ENCODE results near the gene HES4.
A peak's percentile ranks its signal among the peaks of the same experiment; 100 is the strongest.

Gene HES4, protein sequence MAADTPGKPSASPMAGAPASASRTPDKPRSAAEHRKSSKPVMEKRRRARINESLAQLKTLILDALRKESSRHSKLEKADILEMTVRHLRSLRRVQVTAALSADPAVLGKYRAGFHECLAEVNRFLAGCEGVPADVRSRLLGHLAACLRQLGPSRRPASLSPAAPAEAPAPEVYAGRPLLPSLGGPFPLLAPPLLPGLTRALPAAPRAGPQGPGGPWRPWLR

GRCh38 chr1:999725-1000356, at the start of gene HES4:
TSS of gene HES4 (minus strand) at chr1:1000097. CDS start at chr1:999973, 124 bp downstream.
- peak; percentile 97 for DNase-seq

GRCh38 chr1:1048765-1049164, 48.9 kb upstream of the HES4 start:
- DNase-seq: no peak

DNA sequence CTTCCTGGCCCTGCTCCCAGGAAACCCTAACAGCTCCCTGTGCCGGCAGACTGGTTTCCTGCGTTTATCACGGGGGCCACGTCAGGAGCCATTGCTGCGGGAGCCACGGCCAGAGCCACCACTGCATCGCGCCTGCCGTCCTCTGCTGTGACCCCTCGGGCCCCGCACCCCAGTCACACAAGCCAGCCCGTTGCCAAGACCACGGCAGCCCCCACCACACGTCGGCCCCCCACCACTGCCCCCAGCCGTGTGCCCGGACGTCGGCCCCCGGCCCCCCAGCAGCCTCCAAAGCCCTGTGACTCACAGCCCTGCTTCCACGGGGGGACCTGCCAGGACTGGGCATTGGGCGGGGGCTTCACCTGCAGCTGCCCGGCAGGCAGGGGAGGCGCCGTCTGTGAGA, 48.1 kb upstream of the HES4 start:
- DNase-seq: no peak

- DNase-seq: no peak
These were observed 47.5 kb upstream of the HES4 start for GRCh38 chr1:1047407-1047806.

DNA sequence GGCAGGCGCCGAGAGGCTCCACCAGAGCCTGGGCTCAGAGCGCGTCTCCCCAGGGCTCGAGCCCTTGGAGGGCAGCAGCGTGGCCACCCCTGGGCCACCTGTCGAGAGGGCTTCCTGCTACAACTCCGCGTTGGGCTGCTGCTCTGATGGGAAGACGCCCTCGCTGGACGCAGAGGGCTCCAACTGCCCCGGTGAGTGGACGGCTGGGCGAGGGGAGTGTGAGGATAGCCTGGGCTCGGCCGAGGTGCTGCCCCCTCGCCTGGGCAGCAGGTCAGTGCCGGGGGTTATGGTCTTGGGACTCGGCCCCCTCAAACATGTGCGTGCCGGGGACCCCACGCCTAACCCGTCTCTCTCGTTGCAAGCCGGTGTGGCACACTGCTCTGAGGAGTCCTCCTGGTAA, 46.9 kb upstream of the HES4 start:
- no peak for DNase-seq

DNA sequence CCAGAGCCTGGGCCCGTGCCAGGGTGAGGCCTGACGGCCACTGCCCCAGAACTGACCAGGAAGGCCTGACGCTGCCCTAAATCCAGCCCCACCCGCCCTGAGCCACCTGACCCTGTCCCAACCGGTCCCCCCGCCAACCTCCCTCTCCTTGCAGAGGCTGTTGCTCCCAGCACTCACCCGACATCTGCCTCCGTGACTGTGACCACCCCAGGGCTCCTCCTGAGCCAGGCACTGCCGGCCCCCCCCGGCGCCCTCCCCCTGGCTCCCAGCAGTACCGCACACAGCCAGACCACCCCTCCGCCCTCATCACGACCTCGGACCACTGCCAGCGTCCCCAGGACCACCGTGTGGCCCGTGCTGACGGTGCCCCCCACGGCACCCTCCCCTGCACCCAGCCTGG, 46.3 kb upstream of the HES4 start:
- DNase-seq: no peak

DNA sequence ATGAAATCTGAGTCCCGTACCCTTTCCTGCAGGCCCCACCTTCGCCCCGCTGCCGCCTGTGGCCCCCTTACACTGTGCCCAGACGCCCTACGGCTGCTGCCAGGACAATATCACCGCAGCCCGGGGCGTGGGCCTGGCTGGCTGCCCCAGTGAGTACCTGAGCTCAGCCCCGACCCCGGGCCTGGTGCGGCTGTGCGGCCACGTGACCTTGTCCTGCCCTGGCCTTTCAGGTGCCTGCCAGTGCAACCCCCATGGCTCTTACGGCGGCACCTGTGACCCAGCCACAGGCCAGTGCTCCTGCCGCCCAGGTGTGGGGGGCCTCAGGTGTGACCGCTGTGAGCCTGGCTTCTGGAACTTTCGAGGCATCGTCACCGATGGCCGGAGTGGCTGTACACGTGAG, 45.2 kb upstream of the HES4 start:
- no peak for DNase-seq

DNA sequence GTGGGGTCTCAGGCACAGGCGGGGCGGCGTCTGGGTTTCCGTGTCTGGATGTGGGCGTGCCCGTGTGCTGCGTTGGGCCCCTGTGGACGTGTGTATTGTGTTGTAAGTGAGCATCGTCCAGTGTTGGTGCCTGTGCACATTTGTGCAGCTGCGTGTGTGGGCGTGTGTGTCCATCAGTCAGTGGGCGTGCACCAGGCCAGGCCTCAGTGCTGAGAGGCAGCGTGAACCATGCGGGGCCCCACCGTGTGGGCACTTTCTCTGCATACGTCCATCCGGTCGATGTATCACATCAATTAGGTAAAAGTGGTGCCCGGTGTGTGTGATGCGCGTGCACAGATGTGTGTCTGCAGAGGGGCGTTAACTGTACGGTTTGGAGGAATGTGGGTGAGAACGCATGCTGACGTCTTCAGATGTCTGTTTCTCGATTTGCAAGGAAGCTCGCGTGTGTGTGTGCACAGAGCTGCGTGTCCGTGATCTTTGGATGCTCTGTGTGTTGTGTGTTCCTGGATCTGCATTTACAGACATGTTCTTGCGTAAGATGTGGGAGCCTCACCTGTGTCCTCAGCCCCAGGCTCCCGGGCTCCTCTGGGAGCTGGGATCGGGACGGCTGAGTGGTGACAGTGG, 44.7 kb upstream of the HES4 start:
- DNase-seq: no peak

DNA sequence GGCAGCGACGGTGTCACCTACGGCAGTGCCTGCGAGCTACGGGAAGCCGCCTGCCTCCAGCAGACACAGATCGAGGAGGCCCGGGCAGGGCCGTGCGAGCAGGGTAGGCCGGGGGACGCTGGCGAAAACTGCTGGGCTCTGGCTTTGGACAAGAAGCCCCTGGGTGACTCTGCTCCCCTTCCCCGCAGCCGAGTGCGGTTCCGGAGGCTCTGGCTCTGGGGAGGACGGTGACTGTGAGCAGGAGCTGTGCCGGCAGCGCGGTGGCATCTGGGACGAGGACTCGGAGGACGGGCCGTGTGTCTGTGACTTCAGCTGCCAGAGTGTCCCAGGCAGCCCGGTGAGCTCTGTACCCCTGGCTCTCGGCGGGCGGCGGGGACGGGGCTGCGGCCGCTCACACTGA, 44.0 kb upstream of the HES4 start:
- DNase-seq: no peak

DNA sequence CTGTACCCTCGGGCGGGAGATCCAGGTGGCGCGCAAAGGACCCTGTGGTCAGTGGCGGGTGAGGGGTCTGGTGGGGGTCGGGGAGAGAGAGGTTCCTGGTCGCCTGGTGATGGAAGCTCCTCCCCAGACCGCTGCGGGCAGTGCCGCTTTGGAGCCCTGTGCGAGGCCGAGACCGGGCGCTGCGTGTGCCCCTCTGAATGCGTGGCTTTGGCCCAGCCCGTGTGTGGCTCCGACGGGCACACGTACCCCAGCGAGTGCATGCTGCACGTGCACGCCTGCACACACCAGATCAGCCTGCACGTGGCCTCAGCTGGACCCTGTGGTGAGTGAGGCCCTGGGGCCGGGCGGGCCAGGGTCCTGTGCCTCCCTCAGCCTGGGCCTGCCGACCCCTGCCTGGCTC, 43.5 kb upstream of the HES4 start:
- DNase-seq: no peak

- no peak for DNase-seq
These were observed 42.9 kb upstream of the HES4 start for GRCh38 chr1:1042835-1043234.

- no peak for DNase-seq
These were observed 42.0 kb upstream of the HES4 start for GRCh38 chr1:1041873-1042272.

DNA sequence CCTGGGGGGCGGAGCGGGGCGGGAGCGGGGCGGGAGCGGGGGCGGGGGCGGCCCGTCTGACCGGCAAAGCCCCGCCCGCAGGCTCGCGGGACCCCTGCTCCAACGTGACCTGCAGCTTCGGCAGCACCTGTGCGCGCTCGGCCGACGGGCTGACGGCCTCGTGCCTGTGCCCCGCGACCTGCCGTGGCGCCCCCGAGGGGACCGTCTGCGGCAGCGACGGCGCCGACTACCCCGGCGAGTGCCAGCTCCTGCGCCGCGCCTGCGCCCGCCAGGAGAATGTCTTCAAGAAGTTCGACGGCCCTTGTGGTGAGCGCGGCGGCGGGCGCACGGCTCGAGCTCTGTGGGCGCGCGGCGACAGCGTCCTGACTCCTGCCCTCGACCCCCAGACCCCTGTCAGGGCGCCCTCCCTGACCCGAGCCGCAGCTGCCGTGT, 41.2 kb upstream of the HES4 start:
- no peak for DNase-seq

- peak; percentile 82 for DNase-seq
These were observed 40.4 kb upstream of the HES4 start for GRCh38 chr1:1040004-1040991.

GRCh38 chr1:1039145-1039910, 39.4 kb upstream of the HES4 start:
- DNase-seq: peak; percentile 56

DNA sequence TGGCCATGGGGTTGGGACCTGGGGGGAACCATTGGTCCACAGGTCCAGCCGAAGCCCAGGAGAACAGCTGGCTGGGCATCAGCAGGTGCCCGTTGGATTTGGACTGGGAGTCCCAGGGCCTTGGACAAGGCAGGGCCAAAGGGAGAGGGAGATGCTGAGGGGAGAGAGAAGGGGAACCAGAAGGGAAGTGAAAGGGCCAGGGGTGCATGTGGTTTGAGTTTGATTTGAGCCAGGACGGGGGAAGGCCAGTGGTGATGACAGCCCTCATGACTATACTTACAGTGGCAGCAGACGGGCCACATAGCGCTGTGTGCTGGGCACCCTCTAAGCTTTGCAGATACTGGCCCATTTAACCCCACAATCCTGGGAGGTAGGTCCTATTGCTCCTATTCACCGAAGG, 38.8 kb upstream of the HES4 start:
- DNase-seq: peak; percentile 86

DNA sequence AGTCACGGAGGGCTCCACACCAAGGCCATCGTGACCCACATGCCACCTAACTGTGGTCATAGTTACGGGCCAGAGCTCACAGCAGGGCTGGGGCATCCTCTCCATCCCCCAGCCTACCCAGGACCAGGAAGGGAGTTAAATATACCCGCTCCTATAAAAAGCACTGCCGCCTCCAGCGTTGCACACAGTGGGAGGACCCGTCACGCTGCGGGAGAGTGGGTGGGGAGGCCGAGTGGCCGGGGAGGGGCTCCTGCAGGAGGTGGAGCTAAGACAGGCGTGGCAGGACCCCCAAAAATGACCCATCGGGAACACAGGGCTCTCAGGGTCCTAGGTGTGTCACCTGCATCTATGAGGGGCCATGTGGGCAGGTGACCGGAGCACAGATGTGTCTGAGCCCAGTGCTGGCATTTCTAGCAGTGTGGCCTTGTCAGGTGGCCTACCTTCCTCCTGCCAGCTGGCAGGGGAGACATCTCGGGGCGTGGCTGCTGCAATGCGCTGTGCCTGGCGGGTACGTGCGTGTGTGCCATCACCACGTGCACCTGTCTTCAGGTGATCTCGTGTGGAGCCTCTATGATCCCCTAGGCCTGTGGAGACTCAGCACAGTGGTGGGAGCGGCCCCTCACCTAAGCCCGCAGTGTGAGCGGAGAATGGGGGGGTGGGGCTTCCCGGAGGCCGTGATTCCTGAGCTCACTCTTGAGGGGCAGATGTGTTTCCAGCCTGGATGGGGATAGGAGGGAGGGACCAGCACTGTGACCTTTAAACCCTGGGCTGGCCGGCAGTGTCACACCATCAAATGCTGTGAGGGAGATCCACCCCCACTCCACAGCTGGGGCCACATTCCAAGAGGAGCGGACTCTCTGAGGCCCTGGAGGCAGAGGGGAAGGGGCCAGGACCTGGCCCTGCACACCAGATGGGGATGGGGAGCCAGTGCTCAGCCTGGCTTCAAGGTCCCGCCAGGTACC, 37.8 kb upstream of the HES4 start:
- no peak for DNase-seq

DNA sequence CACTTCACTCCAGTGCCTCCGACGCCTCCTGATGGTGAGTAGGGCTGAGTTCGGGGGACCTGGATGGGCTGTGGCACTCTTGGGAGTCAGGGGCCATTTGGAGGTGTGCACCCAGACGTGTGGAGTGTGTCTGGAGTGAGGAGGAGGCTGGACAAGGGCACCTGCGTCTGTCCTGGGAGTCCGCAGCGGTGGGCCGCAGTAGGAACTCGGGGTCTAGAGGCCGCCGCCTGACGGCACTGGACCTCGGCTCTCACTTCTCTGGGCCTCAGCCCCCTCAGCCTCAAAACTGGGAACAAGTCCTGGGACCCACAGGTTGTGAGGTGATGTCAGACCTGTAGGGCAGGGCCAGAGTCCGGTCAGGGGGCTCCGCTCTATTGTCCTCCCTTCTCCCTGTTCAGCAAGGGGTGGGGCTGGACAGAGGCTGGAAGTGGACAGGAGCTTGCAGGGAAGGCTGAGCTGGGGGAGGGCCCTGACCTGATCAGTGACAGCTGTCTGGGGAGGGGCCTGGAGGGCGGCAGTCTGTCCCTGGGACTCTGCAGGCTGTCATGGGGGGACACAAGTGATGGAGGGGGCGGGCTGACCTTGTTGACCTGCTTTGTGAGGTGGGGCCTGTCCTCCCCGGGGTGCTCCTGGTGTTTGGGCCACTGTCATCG, 35.5 kb upstream of the HES4 start:
- DNase-seq: no peak

DNA sequence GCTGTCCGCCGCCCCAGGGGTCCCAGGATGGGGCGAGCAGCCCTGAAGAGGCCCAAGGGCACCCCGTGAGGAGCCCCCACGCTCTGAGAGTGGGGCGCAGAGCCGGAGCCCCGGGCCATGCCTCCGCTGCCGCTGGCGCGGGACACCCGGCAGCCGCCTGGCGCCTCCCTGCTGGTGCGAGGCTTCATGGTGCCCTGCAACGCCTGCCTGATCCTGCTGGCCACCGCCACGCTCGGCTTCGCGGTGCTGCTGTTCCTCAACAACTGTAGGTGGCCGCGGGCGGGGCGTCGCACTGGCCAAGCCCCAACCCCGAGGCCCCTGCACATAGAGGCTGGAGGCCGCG, 34.5 kb upstream of the HES4 start:
- no peak for DNase-seq

DNA sequence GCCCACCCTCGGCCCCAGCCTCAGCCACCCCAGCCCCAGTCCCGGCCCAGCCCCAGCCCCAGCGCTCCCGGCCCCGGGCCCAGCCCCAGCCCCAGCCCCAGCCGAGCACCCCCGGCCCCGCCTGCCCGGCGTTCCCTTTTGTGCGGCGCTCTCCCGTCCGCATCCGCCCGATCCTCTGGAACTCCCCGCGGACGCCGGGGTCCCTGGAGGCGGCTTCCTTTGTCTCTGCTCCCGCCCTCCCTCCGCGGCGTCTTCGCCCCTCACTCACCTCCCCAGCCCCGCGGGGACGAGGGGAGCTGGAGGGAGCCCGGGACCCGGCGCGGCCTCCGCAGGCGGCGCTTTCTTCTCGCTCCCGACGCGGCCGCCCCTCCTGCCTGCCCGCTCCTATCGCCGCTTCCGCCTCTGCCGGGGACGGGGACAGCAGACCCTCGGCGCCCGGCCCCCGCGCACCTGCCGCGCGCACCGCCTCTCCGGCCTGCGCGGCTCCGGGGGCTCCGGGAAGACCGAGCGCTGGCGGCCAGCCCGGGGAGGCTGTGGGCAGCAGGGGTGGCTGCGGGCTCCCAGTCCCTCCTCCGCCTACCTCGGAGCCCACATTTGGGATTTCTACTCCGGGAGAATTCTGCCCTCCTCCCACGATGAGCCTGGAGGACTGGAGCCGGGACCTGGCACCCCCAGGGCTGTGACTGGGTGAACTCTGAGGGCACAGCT, 34.0 kb upstream of the HES4 start:
- DNase-seq: no peak
